Measurements from ENCODE around the gene TAF6L. TPM values are rescaled to one million over a fixed set of nuclear protein-coding genes. Genes with fewer than 3 reads are reported as not detected.
"Not testable (repeated sequence)": the region's sequence is repeated elsewhere in the genome, so short reads cannot be mapped to it uniquely, and the experiment has no call there.

Gene TAF6L
- total and polyA plus RNA-seq, 2 donors (not counting 1 experiment from before 2014, with no cell fraction given), result 28.2 to 48.2 TPM

DNA sequence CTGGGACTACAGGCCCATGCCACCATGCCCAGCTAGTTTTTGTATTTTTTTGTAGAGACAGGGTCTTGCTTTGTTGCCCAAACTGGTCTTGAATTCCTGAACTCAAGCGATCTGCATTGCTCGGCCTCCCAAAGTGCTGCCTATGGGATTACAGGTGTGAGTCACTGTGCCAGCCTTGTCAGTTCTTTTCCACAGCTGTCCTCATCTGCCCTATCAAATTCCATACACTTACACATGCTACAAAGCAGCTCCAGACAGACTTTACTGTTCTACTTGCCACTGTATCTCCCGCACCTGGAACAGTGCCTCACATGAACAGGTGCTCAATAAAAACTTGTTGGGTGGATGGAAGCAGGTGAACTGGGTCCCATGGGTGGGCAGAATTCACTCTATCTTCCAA lies 52.5 kb downstream of the TAF6L start:
- WGBS (ENCODE audit: insufficient coverage), result 100% methylated on average over 2 of the region's 3 CpGs
- H3K9ac ChIP-seq (ENCODE audit: low read length), result no peak overlapping the region
- ATAC-seq (ENCODE audit: low read depth), result no peak
- peaks cover 26% of the 10 kb centered on the region for H3K79me2 ChIP-seq (ENCODE audit: control insufficient read depth, insufficient read depth, low read length)
- H3K9me3 Mint-ChIP-seq (ENCODE audit: insufficient read depth), result no peaks in the 10 kb centered on the region
- H3K27ac ChIP-seq (ENCODE audit: low read length in 2 of 2), result no peak overlapping the region
- H3K4me1 Mint-ChIP-seq, result peaks cover 7% of the 10 kb centered on the region
- no peak for DNase-seq
- H3K27ac Mint-ChIP-seq, result no peak overlapping the region
- intact Hi-C loops (cut with micrococcal nuclease), result no loop called here
- no peaks in the 10 kb centered on the region for H3K27me3 Mint-ChIP-seq
- peaks cover 9 to 64% of the 10 kb centered on the region in 2 experiments for H3K36me3 ChIP-seq (replicated peaks in 1 of 2; ENCODE audit: control extremely low read depth in 1 of 2, control insufficient read depth in 1 of 2, extremely low read depth in 1 of 2, insufficient read depth in 2 of 2, low read length in 1 of 2)
- no peaks in the 10 kb centered on the region for H3K9me3 ChIP-seq (ENCODE audit: control extremely low read depth in 1 of 3, control insufficient read depth in 2 of 3, insufficient read depth in 1 of 3, low read length in 2 of 3)
- H3K4me1 ChIP-seq (ENCODE audit: control insufficient read depth in 2 of 2, insufficient read depth in 2 of 2, low read length in 2 of 2), result no peaks in the 10 kb centered on the region
- no peaks in the 10 kb centered on the region for H3K27me3 ChIP-seq (replicated peaks in 1 of 4; ENCODE audit: control extremely low read depth in 1 of 4, control insufficient read depth in 3 of 4, insufficient read depth in 4 of 4, low read length in 3 of 4)
- no peak overlapping the region for H3K4me3 ChIP-seq (ENCODE audit: control extremely low read depth in 1 of 5, extremely low read depth in 1 of 5, insufficient read depth in 1 of 5, low read depth in 2 of 5, low read length in 4 of 5)
- POLR2A ChIA-PET, result interaction anchor here (0.9 to 1.0 kb wide), 2 partner anchors 8 to 17 kb away, joined by 3 read pairs; no protein-coding TSS in a partner anchor
- CTCF ChIA-PET, result no interaction called here
- peaks cover 20% of the 10 kb centered on the region for H4K20me1 ChIP-seq (ENCODE audit: control insufficient read depth, insufficient read depth, low read length, poor library complexity, severe bottlenecking)
- no peak overlapping the region for H2AFZ ChIP-seq (ENCODE audit: insufficient read depth, low read depth, low read length, poor library complexity, severe bottlenecking)
- H3K4me3 Mint-ChIP-seq, result no peak overlapping the region
- no peak for TF ChIP-seq EZH2 (IDR thresholded peaks at IDR 0.05; ENCODE audit: borderline replicate concordance, insufficient read depth, low read depth, low read length, poor library complexity, severe bottlenecking)
- TF ChIP-seq, protein P1, sequence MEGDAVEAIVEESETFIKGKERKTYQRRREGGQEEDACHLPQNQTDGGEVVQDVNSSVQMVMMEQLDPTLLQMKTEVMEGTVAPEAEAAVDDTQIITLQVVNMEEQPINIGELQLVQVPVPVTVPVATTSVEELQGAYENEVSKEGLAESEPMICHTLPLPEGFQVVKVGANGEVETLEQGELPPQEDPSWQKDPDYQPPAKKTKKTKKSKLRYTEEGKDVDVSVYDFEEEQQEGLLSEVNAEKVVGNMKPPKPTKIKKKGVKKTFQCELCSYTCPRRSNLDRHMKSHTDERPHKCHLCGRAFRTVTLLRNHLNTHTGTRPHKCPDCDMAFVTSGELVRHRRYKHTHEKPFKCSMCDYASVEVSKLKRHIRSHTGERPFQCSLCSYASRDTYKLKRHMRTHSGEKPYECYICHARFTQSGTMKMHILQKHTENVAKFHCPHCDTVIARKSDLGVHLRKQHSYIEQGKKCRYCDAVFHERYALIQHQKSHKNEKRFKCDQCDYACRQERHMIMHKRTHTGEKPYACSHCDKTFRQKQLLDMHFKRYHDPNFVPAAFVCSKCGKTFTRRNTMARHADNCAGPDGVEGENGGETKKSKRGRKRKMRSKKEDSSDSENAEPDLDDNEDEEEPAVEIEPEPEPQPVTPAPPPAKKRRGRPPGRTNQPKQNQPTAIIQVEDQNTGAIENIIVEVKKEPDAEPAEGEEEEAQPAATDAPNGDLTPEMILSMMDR (IDR thresholded peaks at IDR 0.05), result no peak
- no peak overlapping the region for H3K4me2 ChIP-seq (replicated peaks; ENCODE audit: low read depth, low read length, poor library complexity, severe bottlenecking)

DNA sequence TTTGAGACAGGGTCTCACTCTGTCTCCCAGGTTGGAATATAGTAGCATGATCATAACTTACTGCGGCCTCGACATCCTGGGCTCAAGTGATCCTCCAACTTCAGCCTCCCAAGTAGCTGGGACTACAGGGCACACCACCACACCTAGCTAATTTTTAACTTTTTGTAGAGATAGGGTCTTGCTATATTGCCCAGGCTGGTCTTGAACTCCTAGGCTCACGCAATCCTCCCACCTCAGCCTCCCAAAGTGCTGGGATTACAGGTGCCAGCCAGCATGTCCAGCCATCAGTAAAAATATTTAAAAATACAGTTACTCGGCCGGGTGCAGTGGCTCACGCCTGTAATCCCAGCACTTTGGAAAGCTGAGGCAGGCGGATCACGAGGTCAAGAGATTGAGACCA lies 56.9 kb downstream of the TAF6L start:
- H3K27me3 ChIP-seq (replicated peaks in 1 of 4; ENCODE audit: control extremely low read depth in 1 of 4, control insufficient read depth in 3 of 4, insufficient read depth in 4 of 4, low read length in 3 of 4); H3K9me3 ChIP-seq (ENCODE audit: control extremely low read depth in 1 of 3, control insufficient read depth in 2 of 3, insufficient read depth in 1 of 3, low read length in 2 of 3); H3K9me3 Mint-ChIP-seq (ENCODE audit: insufficient read depth); ATAC-seq (ENCODE audit: low read depth); H3K27me3 Mint-ChIP-seq; H3K4me3 Mint-ChIP-seq; H2AFZ ChIP-seq (ENCODE audit: insufficient read depth, low read depth, low read length, poor library complexity, severe bottlenecking); H3K4me3 ChIP-seq (ENCODE audit: control extremely low read depth in 1 of 5, extremely low read depth in 1 of 5, insufficient read depth in 1 of 5, low read depth in 2 of 5, low read length in 4 of 5); DNase-seq; H3K9ac ChIP-seq (ENCODE audit: low read length); intact Hi-C loops (cut with micrococcal nuclease); H3K27ac Mint-ChIP-seq; H3K27ac ChIP-seq (ENCODE audit: low read length in 2 of 2); H3K4me2 ChIP-seq (replicated peaks; ENCODE audit: low read depth, low read length, poor library complexity, severe bottlenecking): not testable (repeated sequence)
- CTCF ChIA-PET, result interaction anchor here (1.2 to 1.3 kb wide), 3 partner anchors 30 to 35 kb away, joined by 3 read pairs; no protein-coding TSS in a partner anchor
- Histone ChIP-seq H3K79me2 (ENCODE audit: control insufficient read depth, insufficient read depth, low read length) (peaks cover 65% of the 10 kb centered on the region), H4K20me1 (ENCODE audit: control insufficient read depth, insufficient read depth, low read length, poor library complexity, severe bottlenecking) (peaks cover 43% of the 10 kb centered on the region), H3K4me1 (ENCODE audit: control insufficient read depth in 2 of 2, insufficient read depth in 2 of 2, low read length in 2 of 2) (peaks cover 16 to 26% of the 10 kb centered on the region in 2 donors), H3K36me3 (replicated peaks in 1 of 2; ENCODE audit: control extremely low read depth in 1 of 2, control insufficient read depth in 1 of 2, extremely low read depth in 1 of 2, insufficient read depth in 2 of 2, low read length in 1 of 2) (peaks cover 9 to 46% of the 10 kb centered on the region in 2 experiments)
- no CpG with 5 or more reads among the region's 8 CpGs for WGBS (ENCODE audit: insufficient coverage)
- H3K4me1 Mint-ChIP-seq, result peaks cover 29% of the 10 kb centered on the region
- POLR2A ChIA-PET, result interaction anchor here (0.6 to 2.1 kb wide), 2 partner anchors 12 to 28 kb away, joined by 5 to 9 read pairs; no protein-coding TSS in a partner anchor

Data from B cell (primary cell).